ENCODE data around the gene PDCD11.

Gene PDCD11

DNA sequence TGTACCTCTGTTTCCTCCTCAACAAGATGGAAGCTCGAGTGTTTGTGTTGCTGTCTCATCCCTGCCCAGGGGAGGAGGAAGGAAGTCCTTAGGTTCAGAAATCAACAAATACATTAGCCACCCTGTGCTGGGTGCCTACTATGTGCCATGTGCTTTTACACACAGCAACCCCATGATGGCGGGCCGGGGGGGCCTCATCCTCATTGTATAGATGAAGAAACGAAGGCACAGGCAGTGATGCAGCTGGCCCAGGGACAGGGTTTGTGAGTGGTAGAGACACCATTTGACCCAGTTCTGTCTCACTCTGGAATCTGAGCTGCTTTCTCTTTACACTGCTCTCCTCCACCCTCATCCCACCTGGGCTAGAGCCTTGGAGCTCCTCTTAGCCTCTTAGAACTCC, 57.6 kb downstream of the PDCD11 start:
- Histone ChIP-seq H2AFZ (ENCODE audit: low read length) (no peak overlapping the region), H3K9me3 (ENCODE audit: insufficient read depth, low read depth, low read length) (no peaks in the 10 kb centered on the region), H3K9ac (ENCODE audit: low read depth, low read length, poor library complexity, severe bottlenecking) (peak overlapping the region; percentile 10), H4K20me1 (ENCODE audit: insufficient read depth, low read length, poor library complexity, severe bottlenecking) (peaks cover 12% of the 10 kb centered on the region), H3F3A (ENCODE audit: low read depth) (no peaks in the 10 kb centered on the region), H3K9me2 (replicated peaks; ENCODE audit: low read depth, low read length) (no peaks in the 10 kb centered on the region), H3K79me2 (ENCODE audit: insufficient read depth, low read length) (peaks cover 40% of the 10 kb centered on the region), H3K4me1 (ENCODE audit: insufficient read depth, low read length, poor library complexity, severe bottlenecking) (peaks cover 42% of the 10 kb centered on the region), H3K36me3 (ENCODE audit: insufficient read depth, low read length) (0 out of 2 replicates have a peak, but pooled peaks cover 5% of the 10 kb centered on the region), H3K27me3 (ENCODE audit: insufficient read depth, low read length, poor library complexity, severe bottlenecking) (no peaks in the 10 kb centered on the region), H3K4me3 (ENCODE audit: low read length, poor library complexity, severe bottlenecking) (peak overlapping the region; percentile 28), H3K4me2 (ENCODE audit: low read depth, low read length, poor library complexity, severe bottlenecking) (peak overlapping the region; percentile 11)
- TF ChIP-seq, protein P1, sequence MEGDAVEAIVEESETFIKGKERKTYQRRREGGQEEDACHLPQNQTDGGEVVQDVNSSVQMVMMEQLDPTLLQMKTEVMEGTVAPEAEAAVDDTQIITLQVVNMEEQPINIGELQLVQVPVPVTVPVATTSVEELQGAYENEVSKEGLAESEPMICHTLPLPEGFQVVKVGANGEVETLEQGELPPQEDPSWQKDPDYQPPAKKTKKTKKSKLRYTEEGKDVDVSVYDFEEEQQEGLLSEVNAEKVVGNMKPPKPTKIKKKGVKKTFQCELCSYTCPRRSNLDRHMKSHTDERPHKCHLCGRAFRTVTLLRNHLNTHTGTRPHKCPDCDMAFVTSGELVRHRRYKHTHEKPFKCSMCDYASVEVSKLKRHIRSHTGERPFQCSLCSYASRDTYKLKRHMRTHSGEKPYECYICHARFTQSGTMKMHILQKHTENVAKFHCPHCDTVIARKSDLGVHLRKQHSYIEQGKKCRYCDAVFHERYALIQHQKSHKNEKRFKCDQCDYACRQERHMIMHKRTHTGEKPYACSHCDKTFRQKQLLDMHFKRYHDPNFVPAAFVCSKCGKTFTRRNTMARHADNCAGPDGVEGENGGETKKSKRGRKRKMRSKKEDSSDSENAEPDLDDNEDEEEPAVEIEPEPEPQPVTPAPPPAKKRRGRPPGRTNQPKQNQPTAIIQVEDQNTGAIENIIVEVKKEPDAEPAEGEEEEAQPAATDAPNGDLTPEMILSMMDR (conservative IDR thresholded peaks at IDR 0.05; ENCODE audit: low read length): no peak
- TF ChIP-seq EZH2phosphoT487 (IDR thresholded peaks at IDR 0.05; ENCODE audit: borderline replicate concordance): no peak

DNA sequence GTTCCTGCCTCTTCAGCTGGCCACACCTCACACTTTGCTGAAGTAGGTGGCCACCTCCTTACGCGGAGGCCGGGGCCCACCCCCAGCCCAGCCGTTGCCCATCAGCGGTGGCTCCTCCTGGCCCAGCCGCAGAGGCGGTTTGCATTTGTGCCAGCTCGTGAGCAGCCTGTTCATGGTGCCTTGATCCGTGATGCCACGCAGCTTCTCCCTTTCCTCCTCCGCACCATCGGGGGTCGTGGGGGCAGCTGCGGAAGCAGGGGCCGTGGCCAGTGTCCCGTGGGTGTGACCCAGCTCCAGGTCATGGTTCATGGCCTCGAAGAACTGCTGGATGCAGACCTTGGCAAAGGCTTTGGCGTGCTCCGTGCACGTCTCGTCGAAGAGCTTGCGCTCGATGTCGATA, 58.8 kb downstream of the PDCD11 start:
- no peaks in the 10 kb centered on the region for H3K36me3 ChIP-seq (ENCODE audit: insufficient read depth, low read length)
- H3K9ac ChIP-seq (ENCODE audit: low read depth, low read length, poor library complexity, severe bottlenecking): no peak overlapping the region
- TF ChIP-seq, protein P1 (conservative IDR thresholded peaks at IDR 0.05; ENCODE audit: low read length): no peak
- TF ChIP-seq EZH2phosphoT487 (IDR thresholded peaks at IDR 0.05; ENCODE audit: borderline replicate concordance): no peak
- no peaks in the 10 kb centered on the region for H3F3A ChIP-seq (ENCODE audit: low read depth)
- peaks cover 28% of the 10 kb centered on the region for H3K79me2 ChIP-seq (ENCODE audit: insufficient read depth, low read length)
- H3K4me1 ChIP-seq (ENCODE audit: insufficient read depth, low read length, poor library complexity, severe bottlenecking): peaks cover 38% of the 10 kb centered on the region
- H4K20me1 ChIP-seq (ENCODE audit: insufficient read depth, low read length, poor library complexity, severe bottlenecking): peaks cover 5% of the 10 kb centered on the region
- H2AFZ ChIP-seq (ENCODE audit: low read length): no peak overlapping the region
- no peaks in the 10 kb centered on the region for H3K27me3 ChIP-seq (ENCODE audit: insufficient read depth, low read length, poor library complexity, severe bottlenecking)
- H3K9me2 ChIP-seq (replicated peaks; ENCODE audit: low read depth, low read length): no peaks in the 10 kb centered on the region
- no peaks in the 10 kb centered on the region for H3K9me3 ChIP-seq (ENCODE audit: insufficient read depth, low read depth, low read length)
- H3K4me3 ChIP-seq (ENCODE audit: low read length, poor library complexity, severe bottlenecking): no peak overlapping the region
- H3K4me2 ChIP-seq (ENCODE audit: low read depth, low read length, poor library complexity, severe bottlenecking): no peak overlapping the region

DNA sequence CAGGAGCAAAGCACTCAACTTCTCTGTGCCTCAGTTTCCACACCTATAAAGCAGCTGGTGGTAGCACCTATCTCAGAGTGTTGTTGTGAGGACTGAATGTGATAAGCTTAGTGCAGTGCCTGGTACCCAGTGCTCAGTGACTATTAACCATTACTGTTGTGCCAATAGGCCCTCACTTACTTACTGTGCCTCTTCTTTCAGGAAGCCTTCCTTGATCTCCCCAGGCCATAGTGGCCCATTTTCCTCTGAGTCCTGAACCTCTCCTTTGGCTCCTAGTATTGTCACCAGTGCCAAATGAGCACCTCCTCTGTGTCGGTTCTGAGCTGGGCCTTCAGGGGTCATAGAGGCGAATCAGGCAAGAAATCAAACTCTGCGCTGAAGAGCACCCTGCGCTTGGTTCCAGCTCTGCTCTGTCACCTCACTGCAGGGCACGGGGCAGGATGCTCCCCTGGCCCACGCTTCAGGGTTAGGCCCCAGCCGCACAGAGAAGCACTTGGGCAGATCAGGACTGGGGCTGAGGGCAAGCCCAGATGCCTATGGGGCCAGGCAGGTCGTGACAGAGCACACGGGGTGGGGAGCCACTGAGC, 59.7 kb downstream of the PDCD11 start:
- H3K4me2 ChIP-seq (ENCODE audit: low read depth, low read length, poor library complexity, severe bottlenecking): no peak overlapping the region
- no peak overlapping the region for H3K4me3 ChIP-seq (ENCODE audit: low read length, poor library complexity, severe bottlenecking)
- no peaks in the 10 kb centered on the region for H4K20me1 ChIP-seq (ENCODE audit: insufficient read depth, low read length, poor library complexity, severe bottlenecking)
- peaks cover 19% of the 10 kb centered on the region for H3K79me2 ChIP-seq (ENCODE audit: insufficient read depth, low read length)
- H3K27me3 ChIP-seq (ENCODE audit: insufficient read depth, low read length, poor library complexity, severe bottlenecking): no peaks in the 10 kb centered on the region
- no peaks in the 10 kb centered on the region for H3F3A ChIP-seq (ENCODE audit: low read depth)
- no peak overlapping the region for H3K9ac ChIP-seq (ENCODE audit: low read depth, low read length, poor library complexity, severe bottlenecking)
- no peak for TF ChIP-seq EZH2phosphoT487 (IDR thresholded peaks at IDR 0.05; ENCODE audit: borderline replicate concordance)
- TF ChIP-seq, protein P1 (conservative IDR thresholded peaks at IDR 0.05; ENCODE audit: low read length): no peak
- H3K4me1 ChIP-seq (ENCODE audit: insufficient read depth, low read length, poor library complexity, severe bottlenecking): peaks cover 31% of the 10 kb centered on the region
- no peaks in the 10 kb centered on the region for H3K9me3 ChIP-seq (ENCODE audit: insufficient read depth, low read depth, low read length)
- no peaks in the 10 kb centered on the region for H3K9me2 ChIP-seq (replicated peaks; ENCODE audit: low read depth, low read length)
- no peak overlapping the region for H2AFZ ChIP-seq (ENCODE audit: low read length)
- no peaks in the 10 kb centered on the region for H3K36me3 ChIP-seq (ENCODE audit: insufficient read depth, low read length)
